Keratinocyte (primary cell): Measurements from ENCODE around the gene SWSAP1.

Experiments
- EZH2 ChIP-seq: IDR thresholded peaks from one replicate; pipeline ENCODE4 v1.6.1; 2012; ENCODE audit warnings: inconsistent platforms, mild to moderate bottlenecking, low read length, moderate library complexity
- TF ChIP-seq, protein P1 (sequence below), 3 experiments: IDR thresholded peaks in 1 of 3; conservative IDR thresholded peaks in 1 of 3; optimal IDR thresholded peaks in 1 of 3; 2 replicates in 2 of 3; 3 replicates in 1 of 3; pipeline versions ENCODE3 to v1.5.1; 2011; ENCODE audit warnings: low read length in 3 of 3, mild to moderate bottlenecking in 3 of 3, moderate library complexity in 2 of 3, control low read depth in 1 of 3, inconsistent platforms in 1 of 3; ENCODE audit not compliant: insufficient read depth in 2 of 3; ENCODE audit errors: extremely low read depth in 1 of 3

DNA sequence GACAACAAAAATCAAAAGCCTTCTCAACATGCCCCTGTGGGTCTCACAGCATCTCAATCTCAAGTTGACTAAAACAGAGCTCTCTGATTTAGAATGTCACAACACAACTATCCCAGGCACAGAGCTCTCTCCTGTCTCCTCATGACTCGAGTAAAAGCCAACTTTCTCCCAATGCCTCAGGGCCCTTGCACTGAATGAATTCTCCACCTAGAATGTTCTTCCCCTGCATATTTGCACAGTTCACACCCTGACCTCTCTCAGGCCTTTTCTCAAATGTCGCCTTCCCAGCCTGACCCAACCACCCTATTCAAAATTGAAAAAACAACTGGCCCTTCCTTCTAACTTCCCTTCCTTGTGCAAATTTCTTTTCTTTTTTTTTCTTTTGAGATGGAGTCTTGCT lies 3.7 kb upstream of the SWSAP1 start:
- TF ChIP-seq, protein P1, sequence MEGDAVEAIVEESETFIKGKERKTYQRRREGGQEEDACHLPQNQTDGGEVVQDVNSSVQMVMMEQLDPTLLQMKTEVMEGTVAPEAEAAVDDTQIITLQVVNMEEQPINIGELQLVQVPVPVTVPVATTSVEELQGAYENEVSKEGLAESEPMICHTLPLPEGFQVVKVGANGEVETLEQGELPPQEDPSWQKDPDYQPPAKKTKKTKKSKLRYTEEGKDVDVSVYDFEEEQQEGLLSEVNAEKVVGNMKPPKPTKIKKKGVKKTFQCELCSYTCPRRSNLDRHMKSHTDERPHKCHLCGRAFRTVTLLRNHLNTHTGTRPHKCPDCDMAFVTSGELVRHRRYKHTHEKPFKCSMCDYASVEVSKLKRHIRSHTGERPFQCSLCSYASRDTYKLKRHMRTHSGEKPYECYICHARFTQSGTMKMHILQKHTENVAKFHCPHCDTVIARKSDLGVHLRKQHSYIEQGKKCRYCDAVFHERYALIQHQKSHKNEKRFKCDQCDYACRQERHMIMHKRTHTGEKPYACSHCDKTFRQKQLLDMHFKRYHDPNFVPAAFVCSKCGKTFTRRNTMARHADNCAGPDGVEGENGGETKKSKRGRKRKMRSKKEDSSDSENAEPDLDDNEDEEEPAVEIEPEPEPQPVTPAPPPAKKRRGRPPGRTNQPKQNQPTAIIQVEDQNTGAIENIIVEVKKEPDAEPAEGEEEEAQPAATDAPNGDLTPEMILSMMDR (optimal IDR thresholded peaks at IDR 0.05 in 1 of 3, IDR thresholded peaks at IDR 0.05 in 1 of 3, conservative IDR thresholded peaks at IDR 0.05 in 1 of 3; ENCODE audit: extremely low read depth in 1 of 3, insufficient read depth in 2 of 3, low read length in 3 of 3), result no peak
- no peak for TF ChIP-seq EZH2
